Heart left ventricle (tissue), 16 donors: Measurements from ENCODE around the gene RAB11A. TPM values are rescaled to one million over a fixed set of nuclear protein-coding genes. Genes with fewer than 3 reads are reported as not detected.
A peak's percentile ranks its signal among the peaks of the same experiment; 100 is the strongest.

ENCODE experiments used
- ATAC-seq, 4 donors: fragments of 200-7000 bp; cut with Tn5 transposase; one replicate each; pipeline ENCODE4 v1.9.1; 2020 to 2022; ENCODE audit warnings: moderate library complexity in 4 of 4, mild to moderate bottlenecking in 3 of 4, moderate number of reproducible peaks in 1 of 4
- DNase-seq, 5 donors: peaks; one replicate each; pipeline ENCODE4 v3.0.0-alpha.2; 2020
- H3K27ac ChIP-seq, 12 donors: fragments of 200-600 bp; sonication (generic) in 4 of 12; one replicate each; pipeline versions ENCODE4 v1.5.0 to v1.8.0; 2016 to 2022; ENCODE audit warnings: mild to moderate bottlenecking in 2 of 12
- H3K27me3 ChIP-seq, 9 donors: fragments of 200-600 bp; sonication (generic) in 2 of 9; one replicate each; pipeline versions ENCODE4 v1.5.1 to v1.8.0; 2016 to 2022; ENCODE audit warnings: mild to moderate bottlenecking in 3 of 9
- H3K36me3 ChIP-seq, 9 donors: fragments of 200-600 bp; sonication (generic) in 2 of 9; one replicate each; pipeline versions ENCODE4 v1.5.0 to v1.8.0; 2018 to 2022; ENCODE audit warnings: mild to moderate bottlenecking in 2 of 9
- H3K4me1 ChIP-seq, 12 donors: fragments of 200-600 bp; sonication (generic) in 4 of 12; one replicate each; pipeline versions ENCODE4 v1.5.0 to v1.8.0; 2016 to 2022; ENCODE audit warnings: mild to moderate bottlenecking in 3 of 12
- H3K4me3 ChIP-seq, 12 donors: fragments of 200-600 bp; sonication (generic) in 4 of 12; one replicate each; pipeline versions ENCODE4 v1.5.0 to v1.8.0; 2017 to 2022; ENCODE audit warnings: mild to moderate bottlenecking in 9 of 12, moderate library complexity in 4 of 12
- H3K9me3 ChIP-seq, 12 donors: fragments of 200-600 bp; sonication (generic) in 4 of 12; one replicate each; pipeline versions ENCODE4 v1.5.0 to v1.8.0; 2016 to 2022; ENCODE audit warnings: mild to moderate bottlenecking in 1 of 12
- POLR2A ChIP-seq, 2 donors: fragments of 450-650 bp; IDR thresholded peaks; one replicate each; pipeline ENCODE4 v1.6.1; 2017; ENCODE audit warnings: antibody characterized with exemption in 2 of 2, mild to moderate bottlenecking in 2 of 2, moderate library complexity in 2 of 2
- WGBS, 4 donors: extraction: QIAGEN DNeasy Blood & Tissue Kit in 2 of 4; methylation state at CpG; one replicate each; pipeline versions ENCODE4 v1.1.5 to v1.1.7; 2013 to 2018; 5-methylcytosine and 5-hydroxymethylcytosine counted together
- intact Hi-C, 10 donors: fragments of 100-400 bp; cut with DNase I; formaldehyde crosslinking; loops; one replicate each; pipeline versions ENCODE4 v1.11.1 to v1.14.2; 2022
- polyA plus RNA-seq, 2 donors: library from polyadenylated mRNA; stranded (reverse); fragments of 200-250 nt; gene quantifications; one replicate each; pipeline ENCODE4 v1.2.3, GENCODE V29; 2013
- total RNA-seq, 9 donors: library from RNA; depleted of rRNA in 2 of 9; stranded (reverse); fragments of >200 nt in 2 of 9; fragmentation: NEBNext Ultra II Directional in 3 of 9; extraction: Animal tissue kit (Norgen Biotek cat#: 25700) in 3 of 9; gene quantifications; one replicate each; pipeline versions ENCODE4 v1.1.0 to v1.2.4, GENCODE V29; 2016 to 2023
- TF ChIP-seq, protein P1 (sequence below), 12 donors: fragments of 200-600 bp; sonication (generic) in 4 of 12; IDR thresholded peaks; one replicate each; pipeline versions ENCODE4 v1.5.0 to v1.8.0; 2018 to 2022; ENCODE audit warnings: antibody characterized with exemption in 12 of 12, mild to moderate bottlenecking in 5 of 12
- donor health status: ischemic (EF 13 %, LVEDD 7.1; RV severe dilation, severe dysfunction).
- donor health status: healthy with polysubstance abuse.
- donor health status: DM: no; HTN: yes; CAD: no.
- donor health status: DM: no; HTN: no; CAD: no.
- donor health status: ischemic (EF 25% LVEDD 6.9; RV normal size, moderate dysfunction).
- donor health status: ischemic (EF 25% LVEDD 5.7; RV mildly dilated, moderate dysfunction).
- donor health status: healthy.
- donor health status: DM: yes; HTN: yes; CAD: no.
- donor health status: ischemic (EF 35%, LVEDD 5.7; RV mildly dilated, moderate dysfunction).
- donor health status: nonischemic (EF 11% LVEDD 7.7; RV severe dilation, severe dysfunction).
- donor health status: DM: yes; HTN: yes; CAD: no.
- donor health status: PGD.
- donor health status: ischemic (EF 29% LVEDD 5.4; RV normal size, mild dysfunction).
- donor health status: nonischemic (EF 23%, LVEDD 6.1; RV moderate dilation, normal function).

The RAB11A gene
- total and polyA plus RNA-seq, 11 donors, result 50.3 to 307 (median 162) TPM

DNA sequence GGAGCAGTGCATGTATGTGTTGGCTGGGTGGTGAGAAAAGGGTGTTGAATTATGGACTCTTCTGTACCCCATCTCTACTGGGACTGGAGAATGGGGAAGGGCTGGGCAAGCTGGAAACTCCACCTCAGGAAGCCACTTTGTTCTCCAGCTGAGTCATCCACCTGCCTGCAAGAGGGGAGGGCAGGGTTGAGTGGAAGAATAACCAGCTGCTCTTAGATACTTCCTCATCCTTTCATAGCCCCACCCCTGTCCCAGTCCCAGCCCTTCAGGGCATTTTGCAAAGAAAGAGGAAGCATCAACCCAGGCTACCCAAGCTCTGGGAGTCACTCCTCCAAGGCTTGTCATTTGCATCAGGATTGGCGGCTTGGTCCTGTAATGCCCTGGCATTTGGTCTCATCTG lies 33.1 kb downstream of the RAB11A start:
- Histone ChIP-seq H3K9me3 (no peaks in the 10 kb centered on the region), H3K27me3 (no peaks in the 10 kb centered on the region), H3K27ac (peak overlapping the region in 1 of 12 donors; percentile 47), H3K36me3 (peaks cover 0 to 95% (median 71%) of the 10 kb centered on the region in 9 donors), H3K4me3 (no peak overlapping the region), H3K4me1 (peaks cover 0 to 35% (median 11%) of the 10 kb centered on the region in 12 donors)
- 78 to 94% (median 87%) methylated on average over 1 of the region's 1 CpG for WGBS, 4 donors
- TF ChIP-seq, protein P1, sequence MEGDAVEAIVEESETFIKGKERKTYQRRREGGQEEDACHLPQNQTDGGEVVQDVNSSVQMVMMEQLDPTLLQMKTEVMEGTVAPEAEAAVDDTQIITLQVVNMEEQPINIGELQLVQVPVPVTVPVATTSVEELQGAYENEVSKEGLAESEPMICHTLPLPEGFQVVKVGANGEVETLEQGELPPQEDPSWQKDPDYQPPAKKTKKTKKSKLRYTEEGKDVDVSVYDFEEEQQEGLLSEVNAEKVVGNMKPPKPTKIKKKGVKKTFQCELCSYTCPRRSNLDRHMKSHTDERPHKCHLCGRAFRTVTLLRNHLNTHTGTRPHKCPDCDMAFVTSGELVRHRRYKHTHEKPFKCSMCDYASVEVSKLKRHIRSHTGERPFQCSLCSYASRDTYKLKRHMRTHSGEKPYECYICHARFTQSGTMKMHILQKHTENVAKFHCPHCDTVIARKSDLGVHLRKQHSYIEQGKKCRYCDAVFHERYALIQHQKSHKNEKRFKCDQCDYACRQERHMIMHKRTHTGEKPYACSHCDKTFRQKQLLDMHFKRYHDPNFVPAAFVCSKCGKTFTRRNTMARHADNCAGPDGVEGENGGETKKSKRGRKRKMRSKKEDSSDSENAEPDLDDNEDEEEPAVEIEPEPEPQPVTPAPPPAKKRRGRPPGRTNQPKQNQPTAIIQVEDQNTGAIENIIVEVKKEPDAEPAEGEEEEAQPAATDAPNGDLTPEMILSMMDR (IDR thresholded peaks at IDR 0.05), result no peak
- TF ChIP-seq POLR2A (IDR thresholded peaks at IDR 0.05), result no peak
- ATAC-seq (peak; percentile 32 to 94 (median 91)), DNase-seq (peak in 4 of 5 donors; percentile 41 to 75 (median 57))
- intact Hi-C loops, result no loop called here

DNA sequence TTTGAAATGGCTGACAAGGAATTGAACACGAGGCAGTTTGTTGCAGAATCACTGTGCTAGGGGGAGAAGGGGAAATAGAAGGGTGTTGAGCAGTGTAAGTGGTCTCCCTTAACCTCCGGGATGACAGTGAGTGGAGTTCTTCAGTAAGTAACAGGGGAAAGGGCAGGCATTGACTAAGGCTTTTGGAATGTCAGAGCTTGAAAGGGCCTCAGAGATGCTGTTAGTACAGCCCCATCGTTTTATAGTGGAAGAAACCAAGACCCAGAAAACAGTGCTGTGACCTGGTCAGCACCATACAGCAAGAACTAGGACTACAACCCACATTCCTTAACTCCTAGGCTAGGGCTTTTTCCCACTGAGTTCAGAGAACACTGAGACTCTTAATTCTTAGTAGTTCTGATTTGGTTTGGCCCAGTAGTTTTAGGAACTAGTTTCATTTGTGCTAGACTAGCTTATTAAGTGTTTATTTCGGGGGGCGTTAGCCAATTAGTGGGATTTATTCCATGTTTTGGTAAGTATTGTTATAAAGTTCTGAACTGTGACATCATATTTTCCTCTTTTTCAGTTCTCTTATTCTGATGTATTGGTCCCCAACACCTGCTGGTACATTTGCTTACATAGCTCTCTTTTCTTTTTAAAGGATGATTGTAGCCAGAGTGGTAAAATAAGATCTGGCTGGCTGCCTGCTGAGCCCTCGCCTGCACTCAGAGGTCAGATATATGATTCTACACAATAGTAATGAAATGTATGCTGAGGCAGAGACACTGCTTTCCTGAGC lies 34.2 kb downstream of the RAB11A start:
- ATAC-seq (peak in 1 of 4 donors; percentile 14), DNase-seq (no peak)
- Histone ChIP-seq H3K4me1 (peaks cover 0 to 35% (median 11%) of the 10 kb centered on the region in 12 donors), H3K36me3 (peaks cover 0 to 95% (median 69%) of the 10 kb centered on the region in 9 donors), H3K27me3 (no peaks in the 10 kb centered on the region), H3K27ac (no peak overlapping the region), H3K4me3 (no peak overlapping the region), H3K9me3 (no peaks in the 10 kb centered on the region)
- WGBS, 4 donors, result 75 to 80% (median 78%) methylated on average over 6 of the region's 6 CpGs
- TF ChIP-seq, protein P1 (IDR thresholded peaks at IDR 0.05), result no peak
- no peak for TF ChIP-seq POLR2A (IDR thresholded peaks at IDR 0.05)
- intact Hi-C loops, result no loop called here

DNA sequence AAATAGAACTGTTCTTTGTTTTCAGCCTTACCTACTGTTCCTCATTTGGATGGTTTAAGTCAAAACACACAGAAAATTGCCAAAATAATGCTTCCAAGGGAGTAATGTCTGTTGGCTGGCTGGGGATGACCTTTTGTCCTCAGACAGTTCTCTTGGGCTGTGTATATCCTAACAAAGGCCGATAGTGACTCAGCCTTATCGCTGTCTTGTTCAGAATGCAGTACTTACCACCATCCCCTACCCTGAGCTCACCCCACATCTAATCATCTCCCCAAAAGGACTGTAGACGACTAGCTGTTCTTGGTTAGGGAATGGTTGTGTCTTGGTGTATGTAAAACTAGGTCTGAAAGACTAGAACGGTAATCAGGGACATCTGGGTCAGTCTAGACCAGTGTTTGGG lies 35.0 kb downstream of the RAB11A start:
- WGBS, 4 donors, result 67 to 87% (median 74%) methylated on average over 4 of the region's 4 CpGs
- no peak for ATAC-seq
- H3K27me3 ChIP-seq, result no peaks in the 10 kb centered on the region
- no peak overlapping the region for H3K27ac ChIP-seq
- H3K4me1 ChIP-seq, result peaks cover 0 to 35% (median 11%) of the 10 kb centered on the region in 12 donors
- intact Hi-C loops, result no loop called here
- H3K36me3 ChIP-seq, result peaks cover 0 to 93% (median 65%) of the 10 kb centered on the region in 9 donors
- TF ChIP-seq POLR2A (IDR thresholded peaks at IDR 0.05), result no peak
- TF ChIP-seq, protein P1 (IDR thresholded peaks at IDR 0.05), result no peak
- no peak for DNase-seq
- no peaks in the 10 kb centered on the region for H3K9me3 ChIP-seq
- H3K4me3 ChIP-seq, result no peak overlapping the region

DNA sequence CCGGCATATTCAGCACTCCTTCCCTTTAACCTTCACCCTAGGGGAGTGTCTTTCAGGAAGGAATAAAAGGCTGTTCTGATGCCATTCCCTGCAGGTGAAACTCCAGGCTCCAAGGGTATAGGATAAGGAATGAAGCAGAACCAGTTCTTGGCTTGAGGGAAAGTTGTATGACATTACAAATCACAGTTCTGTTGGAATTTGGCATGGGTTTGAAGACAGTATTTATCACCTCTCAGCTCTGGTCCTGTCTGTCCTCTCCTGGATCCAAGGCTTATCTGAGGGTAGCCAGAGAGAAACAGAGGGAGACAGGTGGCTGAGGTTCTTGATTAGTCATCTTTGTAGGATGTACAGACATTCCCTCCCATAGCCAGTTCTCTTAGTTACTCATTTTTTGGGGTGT lies 37.1 kb downstream of the RAB11A start:
- Histone ChIP-seq H3K9me3 (no peaks in the 10 kb centered on the region), H3K4me1 (peaks cover 0 to 28% (median 11%) of the 10 kb centered on the region in 12 donors), H3K36me3 (peaks cover 0 to 95% (median 62%) of the 10 kb centered on the region in 9 donors), H3K27ac (no peak overlapping the region), H3K27me3 (no peaks in the 10 kb centered on the region), H3K4me3 (no peak overlapping the region)
- 91 to 100% (median 96%) methylated on average over 1 of the region's 1 CpG for WGBS, 4 donors
- intact Hi-C loops, result no loop called here
- ATAC-seq (no peak), DNase-seq (no peak)
- TF ChIP-seq POLR2A (IDR thresholded peaks at IDR 0.05), result no peak
- TF ChIP-seq, protein P1 (IDR thresholded peaks at IDR 0.05), result no peak
